Measurements from ENCODE around the gene DCDC2C. TPM values are rescaled to one million over a fixed set of nuclear protein-coding genes. Genes with fewer than 3 reads are reported as not detected.

Gene DCDC2C
- total RNA-seq, 1 experiment from 2014 or later = not detected

DNA sequence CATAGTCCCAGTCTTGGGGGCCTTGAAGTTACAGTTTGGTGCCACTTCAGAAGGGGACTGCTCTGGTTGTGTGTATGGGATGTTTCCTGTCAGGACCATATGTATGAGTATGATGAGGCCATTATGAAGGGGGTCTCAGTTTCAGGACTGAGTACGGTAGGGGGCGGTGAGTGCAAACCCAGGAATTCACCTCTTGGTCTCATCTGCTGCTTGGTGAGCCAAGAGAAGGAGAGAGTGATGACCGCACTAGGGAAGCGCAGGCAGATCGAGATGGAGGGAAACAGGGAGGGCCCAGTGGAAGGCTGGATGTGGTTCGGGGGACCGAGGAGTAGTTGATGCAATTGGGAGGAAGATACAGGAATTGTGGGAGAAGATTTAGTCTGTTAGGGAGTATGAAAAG is 28.5 kb downstream of the DCDC2C start:
- intact Hi-C loops (cut with micrococcal nuclease; ENCODE audit: unreplicated experiment) = no loop called here
- Histone ChIP-seq H3K9me3 (ENCODE audit: control insufficient read depth, insufficient read depth, low read depth, low read length) (no peaks in the 10 kb centered on the region), H3K27ac (ENCODE audit: low read length) (no peak overlapping the region), H3K36me3 (ENCODE audit: control insufficient read depth, insufficient read depth, low read length) (no peaks in the 10 kb centered on the region), H3K4me3 (ENCODE audit: low read depth in 2 of 2, low read length in 2 of 2) (no peak overlapping the region), H3K4me1 (ENCODE audit: control insufficient read depth, insufficient read depth, low read length) (no peaks in the 10 kb centered on the region), H3K27me3 (ENCODE audit: control insufficient read depth, insufficient read depth, low read length) (peaks cover 21% of the 10 kb centered on the region)
- ChIA-PET POLR2A (no interaction called here), CTCF (no interaction called here)
- DNase-seq (ENCODE audit: low read depth, low spot score) (no peak), ATAC-seq (no peak)
- BruUV-seq (replicated peaks) = no TSS peak
- in situ Hi-C loops (cut with HindIII; ENCODE audit: low pct_unique_long_range_greater_than_20kb, low sequenced_read_pairs) = no loop called here
- TF ChIP-seq SIN3A (IDR thresholded peaks at IDR 0.05; ENCODE audit: borderline replicate concordance, insufficient read depth, low read depth, low read length) = no peak
- no peak for TF ChIP-seq TCF7L2 (IDR thresholded peaks at IDR 0.05; ENCODE audit: low read depth, low read length)
- no peak for TF ChIP-seq REST (IDR thresholded peaks at IDR 0.05; ENCODE audit: insufficient read depth in 1 of 2, low read depth in 2 of 2, low read length in 1 of 2)
- no peak for TF ChIP-seq POLR2AphosphoS5 (IDR thresholded peaks at IDR 0.05; ENCODE audit: low read depth, low read length)
- TF ChIP-seq, protein P1, sequence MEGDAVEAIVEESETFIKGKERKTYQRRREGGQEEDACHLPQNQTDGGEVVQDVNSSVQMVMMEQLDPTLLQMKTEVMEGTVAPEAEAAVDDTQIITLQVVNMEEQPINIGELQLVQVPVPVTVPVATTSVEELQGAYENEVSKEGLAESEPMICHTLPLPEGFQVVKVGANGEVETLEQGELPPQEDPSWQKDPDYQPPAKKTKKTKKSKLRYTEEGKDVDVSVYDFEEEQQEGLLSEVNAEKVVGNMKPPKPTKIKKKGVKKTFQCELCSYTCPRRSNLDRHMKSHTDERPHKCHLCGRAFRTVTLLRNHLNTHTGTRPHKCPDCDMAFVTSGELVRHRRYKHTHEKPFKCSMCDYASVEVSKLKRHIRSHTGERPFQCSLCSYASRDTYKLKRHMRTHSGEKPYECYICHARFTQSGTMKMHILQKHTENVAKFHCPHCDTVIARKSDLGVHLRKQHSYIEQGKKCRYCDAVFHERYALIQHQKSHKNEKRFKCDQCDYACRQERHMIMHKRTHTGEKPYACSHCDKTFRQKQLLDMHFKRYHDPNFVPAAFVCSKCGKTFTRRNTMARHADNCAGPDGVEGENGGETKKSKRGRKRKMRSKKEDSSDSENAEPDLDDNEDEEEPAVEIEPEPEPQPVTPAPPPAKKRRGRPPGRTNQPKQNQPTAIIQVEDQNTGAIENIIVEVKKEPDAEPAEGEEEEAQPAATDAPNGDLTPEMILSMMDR (IDR thresholded peaks at IDR 0.05) = no peak

- Histone ChIP-seq H3K9me3 (ENCODE audit: control insufficient read depth, insufficient read depth, low read depth, low read length) (no peaks in the 10 kb centered on the region), H3K27ac (ENCODE audit: low read length) (no peak overlapping the region), H3K36me3 (ENCODE audit: control insufficient read depth, insufficient read depth, low read length) (no peaks in the 10 kb centered on the region; the same call in 1 of the 2 replicates), H3K27me3 (ENCODE audit: control insufficient read depth, insufficient read depth, low read length) (peaks cover 18% of the 10 kb centered on the region), H3K4me3 (ENCODE audit: low read depth in 2 of 2, low read length in 2 of 2) (no peak overlapping the region), H3K4me1 (ENCODE audit: control insufficient read depth, insufficient read depth, low read length) (no peaks in the 10 kb centered on the region)
- DNase-seq (ENCODE audit: low read depth, low spot score) (no peak), ATAC-seq (no peak)
- no peak for TF ChIP-seq REST (IDR thresholded peaks at IDR 0.05; ENCODE audit: insufficient read depth in 1 of 2, low read depth in 2 of 2, low read length in 1 of 2)
- in situ Hi-C loops (cut with HindIII; ENCODE audit: low pct_unique_long_range_greater_than_20kb, low sequenced_read_pairs) (no loop called here), intact Hi-C loops (cut with micrococcal nuclease; ENCODE audit: unreplicated experiment) (loop anchor here (5.0 kb wide), 2 partner anchors 46 to 91 kb away; no protein-coding TSS in a partner anchor)
- no TSS peak for BruUV-seq (replicated peaks)
- ChIA-PET POLR2A (no interaction called here), CTCF (no interaction called here)
Observed at GRCh38 chr2:3736112-3736511, 32.7 kb downstream of the DCDC2C start.

Measured in Panc1 (cell line).